Hepatocyte (in vitro differentiated cells): ENCODE data around the gene SCRT2.

ENCODE experiments used
- CTCF ChIP-seq: fragments of 200-600 bp; sonication (generic); IDR thresholded peaks from 2 replicates; pipeline ENCODE4 v1.5.1; 2016; ENCODE audit warnings: antibody characterized with exemption, mild to moderate bottlenecking; ENCODE audit not compliant: poor library complexity
- EZH2 ChIP-seq: fragments of 200-600 bp; sonication (generic); IDR thresholded peaks from 2 replicates; pipeline ENCODE4 v1.6.1; 2016; ENCODE audit warnings: antibody characterized with exemption, mild to moderate bottlenecking, borderline replicate concordance
- EZH2phosphoT487 ChIP-seq: fragments of 200-600 bp; sonication (generic); IDR thresholded peaks from one replicate; pipeline ENCODE4 v1.6.1; 2018; ENCODE audit warnings: antibody characterized with exemption, mild to moderate bottlenecking, low read depth, moderate library complexity; ENCODE audit not compliant: unreplicated experiment, severe bottlenecking

DNA sequence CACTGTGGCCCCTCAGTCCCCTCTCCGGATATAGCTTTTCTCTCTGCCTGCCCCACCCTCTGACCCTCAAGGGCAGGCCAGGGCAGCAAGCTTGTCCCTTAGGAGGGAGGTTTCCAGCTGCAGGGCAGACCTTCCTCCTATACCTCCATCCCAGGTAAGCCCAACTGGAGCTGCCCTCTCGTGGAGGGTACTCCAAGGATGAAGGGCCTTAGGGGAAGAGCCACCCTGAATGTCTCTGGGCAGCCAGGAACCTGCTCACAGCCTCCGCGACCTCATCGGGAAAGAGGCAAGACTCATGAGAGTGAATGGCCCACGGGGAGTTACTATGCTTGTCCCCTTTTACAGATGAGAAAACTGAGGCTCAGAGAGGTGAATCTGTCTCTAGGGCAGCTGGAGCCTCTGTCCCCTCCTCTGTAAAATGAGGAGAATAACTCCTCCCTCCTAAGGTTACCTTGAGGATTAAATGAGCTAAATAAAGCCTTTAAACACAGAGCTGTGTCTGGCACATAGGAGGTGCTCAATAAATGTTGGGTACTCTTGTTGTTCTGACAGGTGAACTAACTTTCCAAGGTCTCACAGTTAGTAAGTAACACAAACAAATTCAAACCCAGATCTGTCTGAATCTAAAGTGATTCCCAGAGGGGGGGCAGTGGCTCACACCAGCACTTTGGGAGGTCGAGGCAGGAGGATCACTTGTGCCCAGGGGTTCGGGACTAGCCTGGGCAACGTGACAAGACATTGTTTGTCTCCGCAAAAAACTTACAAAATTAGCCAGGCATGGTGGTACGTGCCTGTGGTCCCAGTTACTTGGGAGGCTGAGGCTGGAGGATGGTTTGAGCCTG, 34.7 kb downstream of the SCRT2 start:
- TF ChIP-seq CTCF (no peak), EZH2 (no peak), EZH2phosphoT487 (no peak)
